ENCODE measurements around the gene ATG2A.

ATG2A gene

DNA sequence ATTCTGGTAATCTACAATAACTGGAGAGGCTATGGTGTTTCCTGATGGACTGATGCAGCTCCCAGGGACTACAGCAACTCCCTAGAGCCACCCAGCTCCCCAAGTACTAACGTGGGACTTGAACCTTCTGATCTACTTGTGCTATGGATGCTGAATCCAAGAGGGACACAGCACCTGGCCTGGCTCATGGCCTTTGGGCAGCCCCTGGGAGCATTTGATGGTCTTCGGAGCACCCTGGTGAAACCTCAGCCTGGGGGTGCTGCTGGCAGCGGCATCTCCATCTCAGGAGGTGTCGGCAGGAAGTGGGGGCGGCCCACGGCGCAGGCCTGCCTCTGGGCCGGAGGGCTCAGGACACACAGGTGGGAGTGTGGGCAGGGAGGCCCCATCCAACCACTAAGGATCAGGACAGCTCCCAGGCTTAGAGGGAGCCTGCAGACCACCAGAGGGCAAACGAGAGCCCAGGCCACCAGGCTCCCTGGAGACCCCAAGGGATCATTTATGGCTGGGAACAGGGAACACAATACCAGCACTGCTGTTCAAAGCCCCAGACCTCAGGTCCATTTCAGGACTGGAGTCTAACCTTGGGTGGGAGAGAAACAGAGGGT lies 47.3 kb downstream of the ATG2A start:
- H3K27ac Mint-ChIP-seq = peak overlapping the region; percentile 8
- ATAC-seq (ENCODE audit: low read depth) = no peak
- H3K4me1 Mint-ChIP-seq = peaks cover 61% of the 10 kb centered on the region
- peaks cover 2% of the 10 kb centered on the region for H3K9me3 Mint-ChIP-seq
- DNase-seq (ENCODE audit: low spot score in 2 of 2) = no peak
- H3K27me3 Mint-ChIP-seq = no peaks in the 10 kb centered on the region
- peaks cover 29% of the 10 kb centered on the region for H3K36me3 Mint-ChIP-seq
- H3K4me3 Mint-ChIP-seq = peak overlapping the region; percentile 80

DNA sequence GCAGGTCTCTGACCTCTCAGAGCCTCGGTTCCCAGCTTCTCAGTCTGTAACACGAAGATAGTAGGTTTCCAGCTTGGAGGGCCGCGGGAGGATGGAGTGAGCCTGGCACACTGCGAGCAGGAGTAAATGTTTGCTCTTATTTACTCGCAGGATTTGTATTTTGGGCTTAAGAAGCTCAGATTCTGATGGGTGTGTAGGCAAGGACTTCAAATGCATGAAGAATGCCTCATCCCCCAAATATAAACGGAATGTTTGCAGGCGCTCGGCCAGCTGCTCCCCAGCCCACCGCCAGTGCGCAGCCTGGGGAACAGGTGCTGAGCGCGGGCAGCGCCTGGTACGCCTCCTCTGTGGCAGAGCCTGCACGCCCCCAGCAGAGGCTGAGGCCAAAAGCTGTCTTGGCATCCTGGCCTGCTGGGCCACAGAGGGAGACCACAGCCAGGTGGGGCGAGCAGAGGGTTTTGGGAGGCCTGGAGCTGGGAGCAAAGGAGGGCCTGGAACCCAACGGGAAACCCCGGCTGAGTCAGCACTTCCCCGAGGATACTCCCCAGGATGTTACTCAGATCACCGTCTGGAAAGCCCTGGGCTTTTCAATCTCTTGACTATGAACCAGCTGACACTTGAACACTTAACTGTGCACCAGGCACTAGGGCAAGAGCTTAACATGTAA lies 48.0 kb downstream of the ATG2A start:
- ATAC-seq (ENCODE audit: low read depth) = peak; percentile 33
- Mint-ChIP-seq H3K27me3 (no peaks in the 10 kb centered on the region), H3K9me3 (peaks cover 2% of the 10 kb centered on the region), H3K4me1 (peaks cover 57% of the 10 kb centered on the region), H3K4me3 (peak overlapping the region; percentile 80), H3K27ac (peak overlapping the region; percentile 8), H3K36me3 (peaks cover 25% of the 10 kb centered on the region)
- DNase-seq (ENCODE audit: low spot score in 2 of 2) = no peak

DNA sequence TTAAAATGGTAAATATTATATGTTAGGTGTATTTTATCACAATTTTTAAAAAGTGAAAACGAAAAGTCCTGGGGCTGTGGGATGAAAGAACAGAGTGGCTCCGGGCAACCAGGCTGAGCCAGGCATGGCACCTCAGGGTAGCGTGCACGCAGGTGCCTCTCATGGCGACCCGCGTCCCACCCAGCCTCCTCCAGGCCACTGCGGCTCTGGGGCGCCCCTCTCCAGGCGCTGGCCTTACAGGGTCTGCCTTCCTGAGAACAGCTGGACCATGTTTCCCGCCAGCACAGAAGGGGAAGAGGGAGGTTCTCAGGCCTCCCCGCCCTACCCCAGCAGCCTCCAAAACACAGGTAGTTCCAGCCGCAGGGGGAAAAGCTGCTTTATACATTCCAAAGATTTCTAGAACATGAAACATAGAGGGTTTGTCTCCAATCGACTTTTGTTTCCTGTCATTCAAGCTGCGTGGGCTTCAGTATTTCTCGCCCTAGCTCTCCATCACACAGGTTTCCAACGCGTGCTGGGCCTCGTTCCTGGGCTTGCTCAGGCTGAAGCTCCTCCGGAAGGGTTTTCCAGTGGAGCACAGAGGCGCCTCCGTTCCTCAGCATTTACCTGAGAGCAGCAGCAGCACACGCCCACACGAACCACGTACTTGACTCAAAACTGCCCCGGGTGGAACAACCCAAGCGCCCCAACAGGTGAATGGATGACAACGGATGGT lies 49.1 kb downstream of the ATG2A start:
- peaks cover 2% of the 10 kb centered on the region for H3K9me3 Mint-ChIP-seq
- DNase-seq (ENCODE audit: low spot score in 2 of 2) (no peak), ATAC-seq (ENCODE audit: low read depth) (no peak)
- peaks cover 57% of the 10 kb centered on the region for H3K4me1 Mint-ChIP-seq
- H3K27ac Mint-ChIP-seq = peak overlapping the region; percentile 8
- no peaks in the 10 kb centered on the region for H3K27me3 Mint-ChIP-seq
- peak overlapping the region; percentile 80 for H3K4me3 Mint-ChIP-seq
- peaks cover 24% of the 10 kb centered on the region for H3K36me3 Mint-ChIP-seq

DNA sequence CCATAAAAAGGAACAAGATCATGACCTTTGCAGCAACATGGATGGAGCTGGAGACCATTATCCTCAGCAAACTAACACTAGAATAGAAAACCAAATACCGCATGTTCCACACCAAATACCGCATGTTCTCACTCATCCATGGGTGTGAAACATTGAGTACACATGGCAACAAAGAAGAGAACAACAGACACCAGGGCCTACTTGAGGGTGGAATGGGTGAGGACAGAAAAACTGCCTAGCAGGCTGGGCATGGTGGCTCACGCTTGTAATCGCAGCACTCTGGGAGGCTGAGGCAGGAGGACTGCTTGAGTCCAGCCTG lies 50.9 kb downstream of the ATG2A start:
- DNase-seq (ENCODE audit: low spot score in 2 of 2) (no peak), ATAC-seq (ENCODE audit: low read depth) (no peak)
- no peaks in the 10 kb centered on the region for H3K27me3 Mint-ChIP-seq
- H3K9me3 Mint-ChIP-seq = peaks cover 2% of the 10 kb centered on the region
- H3K4me3 Mint-ChIP-seq = peak overlapping the region; percentile 75
- H3K4me1 Mint-ChIP-seq = peaks cover 57% of the 10 kb centered on the region
- H3K27ac Mint-ChIP-seq = peak overlapping the region; percentile 94
- H3K36me3 Mint-ChIP-seq = peaks cover 17% of the 10 kb centered on the region

DNA sequence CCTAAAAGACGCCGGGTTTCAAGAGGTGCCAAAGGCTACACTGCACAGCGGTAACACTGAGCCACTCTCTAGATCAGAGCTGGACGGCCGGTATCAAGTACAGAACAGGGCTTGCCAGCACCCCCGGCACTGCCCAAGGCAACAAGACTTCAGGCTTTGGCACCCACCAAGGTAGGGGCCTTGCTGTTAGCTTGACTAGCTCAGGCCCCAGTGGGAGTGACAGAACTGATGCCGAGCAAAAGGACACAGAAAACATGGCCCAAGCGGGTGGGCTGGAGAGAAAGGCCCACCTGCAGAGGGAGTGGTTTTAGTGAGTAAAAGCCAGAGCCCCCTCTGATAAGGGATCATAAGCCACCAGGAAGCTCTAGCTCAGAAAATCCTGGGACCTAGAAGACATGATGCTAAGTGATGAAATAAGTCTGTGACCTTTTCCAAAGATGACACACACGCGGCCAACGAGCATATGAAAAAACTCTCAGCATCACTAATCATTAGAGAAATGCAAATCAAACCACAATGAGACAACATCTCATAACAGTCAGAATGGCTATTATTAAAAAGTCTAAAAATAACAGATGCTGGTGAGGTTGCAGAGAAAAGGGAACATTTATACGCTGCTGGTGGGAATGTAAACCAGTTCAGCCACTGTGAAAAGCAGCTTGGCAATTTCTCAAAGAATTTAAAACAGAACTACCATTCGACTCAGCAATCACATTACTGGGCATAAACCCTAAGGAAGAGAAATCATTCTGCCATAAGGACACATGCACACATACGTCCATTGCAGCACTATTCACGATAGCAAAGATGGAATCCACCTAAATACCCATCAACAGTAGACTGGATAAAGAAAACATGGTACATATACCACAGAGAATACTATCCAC lies 51.5 kb downstream of the ATG2A start:
- H3K4me1 Mint-ChIP-seq = peaks cover 56% of the 10 kb centered on the region
- H3K9me3 Mint-ChIP-seq = peaks cover 2% of the 10 kb centered on the region
- H3K27ac Mint-ChIP-seq = peak overlapping the region; percentile 94
- H3K27me3 Mint-ChIP-seq = no peaks in the 10 kb centered on the region
- DNase-seq (ENCODE audit: low spot score in 2 of 2) = no peak
- ATAC-seq (ENCODE audit: low read depth) = peak; percentile 63
- peaks cover 17% of the 10 kb centered on the region for H3K36me3 Mint-ChIP-seq
- H3K4me3 Mint-ChIP-seq = peak overlapping the region; percentile 75

DNA sequence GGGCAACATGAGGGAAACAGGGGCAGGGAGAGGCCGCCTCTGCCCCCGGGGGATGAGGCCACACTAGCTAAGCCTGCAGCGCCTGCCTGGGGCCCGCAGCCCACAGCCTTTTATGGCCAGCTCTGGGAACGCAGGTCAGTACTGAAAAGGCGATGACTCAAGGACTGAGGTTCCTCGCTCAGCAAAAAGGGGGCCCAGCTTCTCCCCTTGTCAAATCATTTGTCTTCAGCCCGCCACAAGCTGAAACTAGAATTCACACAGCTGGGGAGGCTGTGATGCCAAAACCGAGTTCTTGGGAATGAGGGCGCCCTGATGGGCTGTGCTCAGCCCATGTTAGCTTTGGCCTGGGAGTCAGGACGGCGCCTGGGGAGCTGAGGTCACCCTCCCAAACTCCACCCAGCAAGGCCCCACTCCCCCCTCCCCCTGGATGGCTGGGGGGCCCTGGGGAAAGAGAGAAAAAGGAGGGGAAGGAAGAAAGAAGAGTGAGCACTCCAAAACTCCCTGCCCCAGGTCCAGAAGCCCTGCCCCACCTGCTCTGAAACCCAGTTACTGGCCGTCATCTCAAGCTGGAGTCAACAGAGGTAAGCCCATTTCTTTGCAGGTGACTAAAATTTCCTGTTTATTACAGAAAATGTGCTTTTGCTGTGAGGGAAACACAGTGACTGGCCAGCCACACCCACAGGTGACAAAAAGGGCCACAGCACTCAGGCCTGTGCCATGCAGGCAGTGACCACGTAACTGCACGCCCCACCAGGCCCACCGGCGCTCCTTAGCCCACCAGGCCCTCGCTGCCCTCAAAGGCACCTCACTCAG lies 52.3 kb downstream of the ATG2A start:
- Mint-ChIP-seq H3K9me3 (peaks cover 2% of the 10 kb centered on the region), H3K36me3 (peaks cover 19% of the 10 kb centered on the region), H3K27me3 (no peaks in the 10 kb centered on the region), H3K4me1 (peaks cover 60% of the 10 kb centered on the region), H3K4me3 (peak overlapping the region; percentile 75), H3K27ac (peak overlapping the region; percentile 94)
- peak; percentile 21 for ATAC-seq (ENCODE audit: low read depth)
- DNase-seq (ENCODE audit: low spot score in 2 of 2) = no peak

DNA sequence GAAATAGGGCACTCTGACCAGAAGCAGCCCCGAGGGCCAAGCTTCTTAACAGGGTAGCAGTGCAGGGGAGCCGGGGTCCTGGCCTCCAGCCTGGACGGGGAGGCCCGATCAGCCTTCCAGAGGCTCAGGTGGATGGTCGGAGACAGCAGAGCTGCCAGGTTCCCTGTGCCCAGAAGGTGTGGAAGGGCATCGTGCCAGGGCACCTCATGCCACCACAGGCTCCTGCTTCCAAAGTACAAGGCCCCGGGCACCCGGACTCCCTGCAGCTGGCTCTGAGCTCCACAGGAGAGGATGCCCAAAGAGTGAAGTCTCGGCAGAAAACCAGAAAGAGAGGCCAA lies 52.9 kb downstream of the ATG2A start:
- H3K27me3 Mint-ChIP-seq = no peaks in the 10 kb centered on the region
- peaks cover 19% of the 10 kb centered on the region for H3K36me3 Mint-ChIP-seq

DNA sequence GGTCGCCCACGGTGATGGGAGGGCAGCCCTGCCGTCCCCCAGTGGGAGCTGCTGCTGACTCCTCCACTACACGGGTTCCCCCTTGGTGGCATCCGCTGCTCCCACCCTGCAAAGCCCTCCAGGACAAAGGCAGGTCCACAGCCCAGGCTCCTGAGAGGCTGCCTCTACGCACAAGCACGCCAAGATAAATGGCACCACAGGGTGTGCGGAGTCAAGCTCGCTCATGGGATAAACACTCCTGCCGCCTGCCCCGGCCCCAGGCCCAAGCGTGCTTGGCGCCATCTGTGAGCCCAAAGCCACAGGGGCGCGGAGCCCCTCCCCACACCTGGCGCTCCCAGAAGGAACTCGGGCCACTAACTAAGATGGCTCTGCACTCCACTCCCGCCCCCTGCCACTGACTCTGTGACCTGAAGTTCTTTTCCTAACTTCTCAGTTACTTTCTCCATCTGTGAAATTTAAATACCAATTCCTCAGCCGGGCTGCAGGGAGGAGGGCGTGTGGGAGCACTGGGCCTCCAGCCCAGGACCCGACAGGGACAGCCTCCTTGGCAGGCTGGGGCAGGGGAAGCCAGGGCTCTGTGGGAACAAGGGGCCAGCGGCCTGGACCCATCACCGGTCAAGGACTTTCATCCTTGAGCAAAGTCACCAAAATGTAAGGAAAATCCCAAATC lies 53.5 kb downstream of the ATG2A start:
- H3K36me3 Mint-ChIP-seq = peaks cover 18% of the 10 kb centered on the region
- no peak for DNase-seq (ENCODE audit: low spot score in 2 of 2)
- no peaks in the 10 kb centered on the region for H3K27me3 Mint-ChIP-seq
- peak overlapping the region; percentile 94 for H3K27ac Mint-ChIP-seq
- H3K9me3 Mint-ChIP-seq = peaks cover 2% of the 10 kb centered on the region
- ATAC-seq (ENCODE audit: low read depth) = no peak
- peaks cover 62% of the 10 kb centered on the region for H3K4me1 Mint-ChIP-seq
- peak overlapping the region; percentile 63 for H3K4me3 Mint-ChIP-seq

More for the DNA sequence above, 52.9 kb downstream of the ATG2A start:
- no peak for DNase-seq (ENCODE audit: low spot score in 2 of 2)
- H3K27ac Mint-ChIP-seq = peak overlapping the region; percentile 94
- peaks cover 62% of the 10 kb centered on the region for H3K4me1 Mint-ChIP-seq
- ATAC-seq (ENCODE audit: low read depth) = no peak
- H3K9me3 Mint-ChIP-seq = peaks cover 2% of the 10 kb centered on the region
- H3K4me3 Mint-ChIP-seq = peak overlapping the region; percentile 63

DNA sequence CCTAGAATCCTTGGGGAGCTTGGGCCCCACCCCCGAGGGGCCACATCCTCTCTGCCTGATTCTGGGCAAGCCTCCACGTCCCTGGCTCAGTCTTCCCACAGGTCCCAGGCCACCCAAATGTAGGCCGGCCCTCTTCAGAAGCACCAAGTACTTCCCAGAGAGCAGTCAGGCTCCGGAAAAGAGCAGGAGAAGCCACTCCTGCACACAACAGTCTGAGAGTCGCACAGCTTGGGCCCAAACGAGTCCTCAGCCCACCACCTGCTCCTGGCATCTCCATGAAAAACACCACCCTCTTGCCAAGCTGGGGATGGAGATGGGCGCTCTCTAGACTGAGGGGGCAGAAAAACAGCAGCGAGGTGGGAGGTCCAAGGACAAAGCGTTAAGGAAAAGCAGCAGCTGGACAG lies 54.0 kb downstream of the ATG2A start:
- peak overlapping the region; percentile 60 for H3K27ac Mint-ChIP-seq
- H3K27me3 Mint-ChIP-seq = no peaks in the 10 kb centered on the region
- peaks cover 13% of the 10 kb centered on the region for H3K36me3 Mint-ChIP-seq
- H3K4me1 Mint-ChIP-seq = peaks cover 57% of the 10 kb centered on the region
- H3K9me3 Mint-ChIP-seq = peaks cover 2% of the 10 kb centered on the region
- ATAC-seq (ENCODE audit: low read depth) (no peak), DNase-seq (ENCODE audit: low spot score in 2 of 2) (no peak)
- H3K4me3 Mint-ChIP-seq = peak overlapping the region; percentile 46

DNA sequence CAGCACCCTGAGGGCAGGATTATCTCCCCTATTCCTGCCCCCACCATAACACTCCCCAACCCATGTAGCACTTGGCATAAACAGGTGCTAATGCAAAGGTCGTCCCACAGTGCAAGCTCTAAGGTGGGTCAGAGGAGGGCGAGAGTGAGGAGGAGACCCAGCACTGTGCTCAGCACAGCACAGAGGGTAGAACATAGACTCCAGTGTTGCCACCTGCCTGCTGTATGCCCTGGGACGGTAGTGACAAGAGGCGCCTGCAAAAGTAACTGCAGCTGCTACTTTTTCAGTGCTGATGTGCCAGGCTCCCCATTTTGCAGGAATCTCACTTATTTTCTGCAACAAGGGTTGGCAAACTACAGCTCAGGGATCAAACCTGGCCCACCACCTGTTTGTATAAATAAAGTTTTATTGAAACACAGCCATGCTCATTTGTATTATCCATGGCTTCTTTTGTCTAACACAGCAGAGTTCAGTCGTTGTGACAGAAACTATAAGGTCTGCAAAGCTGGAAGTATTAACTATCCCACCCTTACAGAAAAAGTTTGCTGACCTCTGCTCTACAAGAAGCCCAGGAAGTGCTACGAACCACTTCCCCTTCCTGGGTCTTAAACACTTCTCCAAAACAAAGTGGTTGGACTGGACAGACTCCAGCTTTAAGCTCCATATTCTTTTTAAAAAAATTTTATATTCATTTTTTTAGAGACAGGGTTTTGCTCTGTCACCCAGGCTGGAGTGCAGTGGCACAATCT lies 55.6 kb downstream of the ATG2A start:
- H3K27me3 Mint-ChIP-seq = no peaks in the 10 kb centered on the region
- ATAC-seq (ENCODE audit: low read depth) (no peak), DNase-seq (ENCODE audit: low spot score in 2 of 2) (no peak)
- H3K4me1 Mint-ChIP-seq = peaks cover 58% of the 10 kb centered on the region
- H3K4me3 Mint-ChIP-seq = peak overlapping the region; percentile 58
- H3K9me3 Mint-ChIP-seq = peaks cover 2% of the 10 kb centered on the region
- H3K36me3 Mint-ChIP-seq = peaks cover 10% of the 10 kb centered on the region
- H3K27ac Mint-ChIP-seq = peak overlapping the region; percentile 53

DNA sequence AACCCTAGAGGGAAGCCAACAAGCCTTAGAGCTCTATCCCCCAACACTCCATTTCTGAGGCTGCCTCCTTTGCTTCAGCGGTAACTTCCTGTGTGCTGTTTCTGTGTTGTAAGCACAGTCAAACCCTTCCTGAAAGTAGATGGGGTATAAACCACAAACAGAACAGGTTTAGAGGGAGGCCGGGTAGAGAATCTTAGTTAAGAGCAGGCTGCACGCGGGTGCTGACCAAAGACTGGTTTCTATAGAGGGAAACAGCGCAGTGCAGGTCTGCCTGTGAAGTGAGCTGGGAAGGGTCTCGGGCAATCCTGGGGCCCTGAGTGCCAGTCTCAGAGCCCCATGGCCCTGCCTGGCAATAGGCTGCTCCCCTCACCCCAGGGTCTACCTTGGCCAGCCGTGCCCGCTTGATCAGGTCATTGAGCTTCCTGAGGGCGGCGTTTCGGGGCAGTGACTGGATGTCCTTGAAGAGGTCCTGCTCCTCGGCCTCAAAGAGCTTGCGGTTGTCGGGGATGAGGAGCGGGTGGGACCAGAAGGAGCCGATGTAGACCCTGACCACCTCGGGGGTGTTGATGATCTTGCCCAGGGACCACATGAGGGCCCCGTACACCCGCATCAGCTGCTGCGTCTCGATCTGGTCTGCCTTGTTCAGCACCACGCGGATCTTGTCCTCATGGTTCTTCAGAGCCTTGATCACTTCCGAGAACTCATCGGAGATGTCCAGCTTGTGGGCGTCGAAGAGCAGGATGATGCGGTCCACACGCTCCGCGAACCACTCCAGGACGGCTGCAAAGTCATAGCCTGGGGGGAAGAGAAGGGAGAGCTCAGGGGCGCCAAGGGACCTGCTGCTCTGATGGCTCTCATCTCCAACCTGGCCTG lies 57.2 kb downstream of the ATG2A start:
- Mint-ChIP-seq H3K9me3 (no peaks in the 10 kb centered on the region), H3K27me3 (no peaks in the 10 kb centered on the region), H3K36me3 (peaks cover 8% of the 10 kb centered on the region), H3K4me3 (peak overlapping the region; percentile 78), H3K27ac (peak overlapping the region; percentile 95), H3K4me1 (peaks cover 62% of the 10 kb centered on the region)
- no peak for DNase-seq (ENCODE audit: low spot score in 2 of 2)
- ATAC-seq (ENCODE audit: low read depth) = peak; percentile 80
